GM21381 (cell line): ENCODE results near the gene FSHB.
"Not testable (repeated sequence)": the region's sequence is repeated elsewhere in the genome, so short reads cannot be mapped to it uniquely, and the experiment has no call there.

Experiments used
- ATAC-seq: cut with Tn5 transposase; IDR thresholded peaks from one replicate; pipeline ENCODE4 v1.9.1; 2021; ENCODE audit warnings: mild to moderate bottlenecking, moderate library complexity; ENCODE audit not compliant: unreplicated experiment

FSHB gene

GRCh38 chr11:30230714-30231113, at the start of gene FSHB:
FSHB (plus strand) TSS chr11:30231014; CDS start chr11:30231903, 889 bp downstream.
- ATAC-seq = no peak

GRCh38 chr11:30186748-30187147, 44.1 kb upstream of the FSHB start:
- ATAC-seq = no peak

- ATAC-seq = no peak
These were observed 38.2 kb upstream of the FSHB start for GRCh38 chr11:30192620-30193019.

GRCh38 chr11:30196400-30197206, 34.2 kb upstream of the FSHB start:
- ATAC-seq = peak; percentile 87

GRCh38 chr11:30197869-30198268, 32.9 kb upstream of the FSHB start:
- ATAC-seq = no peak

- not testable (repeated sequence) for ATAC-seq
These were observed 27.8 kb upstream of the FSHB start for GRCh38 chr11:30202989-30203388.

- no peak for ATAC-seq
These were observed 27.0 kb upstream of the FSHB start for GRCh38 chr11:30203850-30204249.

- ATAC-seq = peak; percentile 84
These were observed 24.4 kb upstream of the FSHB start for GRCh38 chr11:30206249-30206996.

- ATAC-seq = no peak
These were observed 20.5 kb upstream of the FSHB start for GRCh38 chr11:30210357-30210756.

- no peak for ATAC-seq
These were observed 14.3 kb upstream of the FSHB start for GRCh38 chr11:30216534-30216933.

GRCh38 chr11:30218278-30218677, 12.5 kb upstream of the FSHB start:
- no peak for ATAC-seq

GRCh38 chr11:30225642-30226041, 5.2 kb upstream of the FSHB start:
- ATAC-seq = no peak

- ATAC-seq = no peak
These were observed 2.4 kb upstream of the FSHB start for GRCh38 chr11:30228323-30228884.

GRCh38 chr11:30239025-30239424, 8.2 kb downstream of the FSHB start:
- no peak for ATAC-seq

GRCh38 chr11:30244265-30244664, 13.5 kb downstream of the FSHB start:
- no peak for ATAC-seq

GRCh38 chr11:30245621-30246020, 14.8 kb downstream of the FSHB start:
- ATAC-seq = no peak

- no peak for ATAC-seq
These were observed 23.8 kb downstream of the FSHB start for GRCh38 chr11:30254307-30255298.

- ATAC-seq = no peak
These were observed 24.8 kb downstream of the FSHB start for GRCh38 chr11:30255637-30256036.

- no peak for ATAC-seq
These were observed 26.2 kb downstream of the FSHB start for GRCh38 chr11:30257058-30257457.

- peak; percentile 37 for ATAC-seq
These were observed 27.9 kb downstream of the FSHB start for GRCh38 chr11:30258679-30259078.

GRCh38 chr11:30260813-30261212, 30.0 kb downstream of the FSHB start:
- ATAC-seq = peak; percentile 95
